A549 (cell line): Measurements from ENCODE around the gene TAL1. TPM values are rescaled to one million over a fixed set of nuclear protein-coding genes. Genes with fewer than 3 reads are reported as not detected.

Experiments used
- ATAC-seq, 2 experiments: fragments of 200-7000 bp in 1 of 2; fragments of >200 bp in 1 of 2; cut with Nextera tagmentation in 1 of 2; cut with Tn5 transposase in 1 of 2; 3 replicates each; pipeline versions ENCODE4 v1.8.0 to v1.9.1; 2018 to 2020; ENCODE audit warnings: mild to moderate bottlenecking in 1 of 2, moderate library complexity in 1 of 2
- CTCF ChIA-PET: fragments of 300-600 bp; sonication (Branson Sonifier 250); formaldehyde crosslinking; extraction: SDS; loops from one replicate; lab custom pipeline; 2021; ENCODE audit warnings: antibody characterized with exemption, inconsistent platforms; lab: Yijun Ruan, JAX
- POLR2A ChIA-PET: fragments of 350-600 bp; formaldehyde crosslinking; extraction: SDS; loops from one replicate; lab custom pipeline; 2021; ENCODE audit warnings: antibody characterized with exemption, inconsistent platforms; lab: Yijun Ruan, JAX
- DNase-seq, 2 experiments: peaks; one replicate each; pipeline versions ENCODE4 v3.0.0 to v3.0.0-alpha.2; 2011 to 2016; ENCODE audit warnings: low read depth in 1 of 2, low spot score in 1 of 2
- FAIRE-seq: peaks from 2 replicates; lab custom pipeline; 2011; peaks lifted over from hg19 to GRCh38; lab: Jason Lieb, UNC
- H3K27ac ChIP-seq, 2 experiments: fragments of >200 bp; sonication (Bioruptor Twin); formaldehyde crosslinking; 3 replicates each; pipeline ENCODE4 v1.5.1; 2016 to 2017
- H3K4me1 ChIP-seq: fragments of >200 bp; sonication (Bioruptor Twin); formaldehyde crosslinking; 3 replicates; pipeline ENCODE4 v1.6.1; 2016
- H3K4me2 ChIP-seq: fragments of >200 bp; sonication (Bioruptor Twin); formaldehyde crosslinking; 3 replicates; pipeline ENCODE4 v1.6.1; 2016
- H3K4me3 ChIP-seq: fragments of >200 bp; sonication (Bioruptor Twin); formaldehyde crosslinking; 3 replicates; pipeline ENCODE4 v1.5.1; 2016
- H3K9me3 ChIP-seq: fragments of >200 bp; sonication (Bioruptor Twin); formaldehyde crosslinking; 3 replicates; pipeline ENCODE4 v1.6.1; 2016
- BHLHE40 ChIP-seq: IDR thresholded peaks from 2 replicates; pipeline ENCODE4 v1.6.1; 2012; ENCODE audit warnings: low read depth, low read length, inconsistent platforms
- CBX2 ChIP-seq: fragments of 200-600 bp; sonication (generic); IDR thresholded peaks from 2 replicates; pipeline ENCODE4 v1.6.1; 2016; ENCODE audit warnings: low read depth, mild to moderate bottlenecking, borderline replicate concordance
- E2F6 ChIP-seq: IDR thresholded peaks from 2 replicates; pipeline ENCODE4 v1.6.1; 2012; ENCODE audit warnings: low read depth, borderline replicate concordance
- EHMT2 ChIP-seq: fragments of 200-600 bp; sonication (generic); IDR thresholded peaks from 2 replicates; pipeline ENCODE4 v1.6.1; 2016; ENCODE audit warnings: antibody characterized with exemption, low read depth, mild to moderate bottlenecking, moderate library complexity
- ESRRA ChIP-seq: fragments of 150-350 bp; IDR thresholded peaks from 2 replicates; pipeline ENCODE4 v1.6.1; 2014; ENCODE audit warnings: mild to moderate bottlenecking, low read length, borderline replicate concordance
- FOXS1 ChIP-seq: fragments of 250-450 bp; sonication (Bioruptor Pico); IDR thresholded peaks from 2 replicates; pipeline ENCODE4 v1.5.0; 2020; ENCODE audit warnings: mild to moderate bottlenecking, moderate library complexity
- GATA3 ChIP-seq: IDR thresholded peaks from 2 replicates; pipeline ENCODE4 v1.6.1; 2012; ENCODE audit warnings: borderline replicate concordance
- HEYL ChIP-seq: fragments of 250-450 bp; sonication (Bioruptor Pico); IDR thresholded peaks from 2 replicates; pipeline ENCODE4 v1.8.0; 2021; ENCODE audit warnings: mild to moderate bottlenecking, moderate library complexity
- HOXA7 ChIP-seq: fragments of 250-450 bp; sonication (Bioruptor Pico); IDR thresholded peaks from 2 replicates; pipeline ENCODE4 v1.5.0; 2020; ENCODE audit warnings: mild to moderate bottlenecking, moderate library complexity
- JUN ChIP-seq, 2 experiments: fragments of >200 bp; sonication (Bioruptor Twin); formaldehyde crosslinking; IDR thresholded peaks; 2 replicates in 1 of 2; 3 replicates in 1 of 2; pipeline ENCODE4 v1.6.1; 2016 to 2017
- MAZ ChIP-seq: fragments of 150-350 bp; IDR thresholded peaks from 2 replicates; pipeline ENCODE4 v1.6.1; 2014; ENCODE audit warnings: antibody characterized with exemption, low read depth, low read length, borderline replicate concordance
- NFE2L2 ChIP-seq: fragments of 150-350 bp; conservative IDR thresholded peaks from 2 replicates; pipeline ENCODE4 v1.6.1; 2014; ENCODE audit warnings: low read length
- NR3C1 ChIP-seq: fragments of >200 bp; sonication (Bioruptor Twin); formaldehyde crosslinking; IDR thresholded peaks from 3 replicates; pipeline ENCODE4 v1.6.1; 2017
- PHF8 ChIP-seq: fragments of 200-600 bp; sonication (generic); IDR thresholded peaks from 2 replicates; pipeline ENCODE4 v1.6.1; 2016; ENCODE audit warnings: low read depth, mild to moderate bottlenecking, antibody characterized with exemption, moderate library complexity, borderline replicate concordance
- RFX5 ChIP-seq: fragments of 450-650 bp; IDR thresholded peaks from 2 replicates; pipeline ENCODE4 v1.7.1; 2014; ENCODE audit warnings: antibody characterized with exemption, mild to moderate bottlenecking, moderate library complexity
- TFCP2L1 ChIP-seq: fragments of 250-450 bp; sonication (Bioruptor Pico); IDR thresholded peaks from 2 replicates; pipeline ENCODE4 v1.5.0; 2021; ENCODE audit warnings: mild to moderate bottlenecking
- ZSCAN20 ChIP-seq: fragments of 250-450 bp; sonication (Bioruptor Pico); IDR thresholded peaks from 2 replicates; pipeline ENCODE4 v1.8.0; 2022; ENCODE audit warnings: mild to moderate bottlenecking, moderate library complexity
- WGBS: methylation state at CpG from one replicate; pipeline ENCODE4 v1.1.6; 2017; ENCODE audit errors: missing lambda C conversion rate; 5-methylcytosine and 5-hydroxymethylcytosine counted together
- polyA plus RNA-seq, 4 experiments: library from polyadenylated mRNA; depleted of rRNA in 3 of 4; stranded (reverse); fragments of >200 nt; fragmentation: RNase III in 1 of 4; extraction: RNeasy Plus Mini Kit Qiagen cat#74134 plus additional on column Dnase treatment in 1 of 4; gene quantifications; 2 replicates in 3 of 4; 3 replicates in 1 of 4; pipeline ENCODE4 v1.2.3, GENCODE V29; 2011 to 2017
- TF ChIP-seq, protein P1 (sequence below): fragments of >200 bp; sonication (Bioruptor Twin); formaldehyde crosslinking; IDR thresholded peaks from 3 replicates; pipeline ENCODE4 v1.6.1; 2016
- TF ChIP-seq, protein P2 (sequence below): IDR thresholded peaks from 2 replicates; pipeline ENCODE4 v1.6.1; 2012
- TF ChIP-seq, protein P3 (sequence below): fragments of 250-450 bp; sonication (Bioruptor Pico); IDR thresholded peaks from 2 replicates; pipeline ENCODE4 v1.5.0; 2020; ENCODE audit warnings: low read depth, mild to moderate bottlenecking, moderate library complexity

TAL1 gene
- polyA plus RNA-seq, 2 of the 4 experiments (the other 2 are of a cell fraction), result not detected

GRCh38 chr1:47190857-47191256 is 41.2 kb downstream of the TAL1 start:
- TF ChIP-seq EHMT2 (no peak), HOXA7 (CRISPR knock-in tag) (no peak), FOXS1 (CRISPR knock-in tag) (no peak), NR3C1 (no peak), BHLHE40 (no peak), ZSCAN20 (CRISPR knock-in tag) (no peak), NFE2L2 (no peak), CBX2 (no peak)
- no peak for ATAC-seq
- ChIA-PET CTCF (interaction anchor here (1.1 to 10.5 kb wide), 4 partner anchors 14 to 535 kb away, joined by 3 to 142 read pairs (median 39); no protein-coding TSS in a partner anchor), POLR2A (no interaction called here)
- H3K4me2 ChIP-seq, result peak overlapping the region; percentile 90
- no peak for DNase-seq
- no peak overlapping the region for H3K4me3 ChIP-seq
- 95% methylated on average over 5 of the region's 6 CpGs for WGBS
- H3K27ac ChIP-seq, result peak overlapping the region; percentile 85 to 92
- FAIRE-seq, result no peak
- peaks cover 39% of the 10 kb centered on the region for H3K4me1 ChIP-seq
- H3K9me3 ChIP-seq, result no peaks in the 10 kb centered on the region

GRCh38 chr1:47190509-47190855 is 41.5 kb downstream of the TAL1 start:
- no peak for DNase-seq
- H3K4me2 ChIP-seq, result peak overlapping the region; percentile 90
- FAIRE-seq, result no peak
- H3K9me3 ChIP-seq, result no peaks in the 10 kb centered on the region
- CTCF ChIA-PET, result interaction anchor here (1.1 to 10.5 kb wide), 4 partner anchors 13 to 536 kb away, joined by 3 to 142 read pairs (median 39); no protein-coding TSS in a partner anchor
- WGBS, result 36% methylated on average over 4 of the region's 5 CpGs
- TF ChIP-seq TFCP2L1 (CRISPR knock-in tag) (no peak), ZSCAN20 (CRISPR knock-in tag) (no peak), ESRRA (no peak), JUN (IDR thresholded peaks at IDR 0.05) (no peak), PHF8 (no peak), FOXS1 (CRISPR knock-in tag) (no peak), MAZ (no peak), RFX5 (no peak), E2F6 (no peak), GATA3 (no peak)
- TF ChIP-seq, protein P1, sequence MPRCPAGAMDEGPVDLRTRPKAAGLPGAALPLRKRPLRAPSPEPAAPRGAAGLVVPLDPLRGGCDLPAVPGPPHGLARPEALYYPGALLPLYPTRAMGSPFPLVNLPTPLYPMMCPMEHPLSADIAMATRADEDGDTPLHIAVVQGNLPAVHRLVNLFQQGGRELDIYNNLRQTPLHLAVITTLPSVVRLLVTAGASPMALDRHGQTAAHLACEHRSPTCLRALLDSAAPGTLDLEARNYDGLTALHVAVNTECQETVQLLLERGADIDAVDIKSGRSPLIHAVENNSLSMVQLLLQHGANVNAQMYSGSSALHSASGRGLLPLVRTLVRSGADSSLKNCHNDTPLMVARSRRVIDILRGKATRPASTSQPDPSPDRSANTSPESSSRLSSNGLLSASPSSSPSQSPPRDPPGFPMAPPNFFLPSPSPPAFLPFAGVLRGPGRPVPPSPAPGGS, result no peak
- TF ChIP-seq, protein P2, sequence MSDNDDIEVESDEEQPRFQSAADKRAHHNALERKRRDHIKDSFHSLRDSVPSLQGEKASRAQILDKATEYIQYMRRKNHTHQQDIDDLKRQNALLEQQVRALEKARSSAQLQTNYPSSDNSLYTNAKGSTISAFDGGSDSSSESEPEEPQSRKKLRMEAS, result no peak
- peak in 1 of 2 experiments; percentile 2; a peak in 1 of 6 replicates for ATAC-seq
- POLR2A ChIA-PET, result interaction anchor here (0.7 kb wide), 1 partner anchor 11 kb away, joined by 4 read pairs; no protein-coding TSS in a partner anchor
- peaks cover 39% of the 10 kb centered on the region for H3K4me1 ChIP-seq
- no peak overlapping the region for H3K4me3 ChIP-seq
- H3K27ac ChIP-seq, result peak overlapping the region; percentile 85 to 92

DNA sequence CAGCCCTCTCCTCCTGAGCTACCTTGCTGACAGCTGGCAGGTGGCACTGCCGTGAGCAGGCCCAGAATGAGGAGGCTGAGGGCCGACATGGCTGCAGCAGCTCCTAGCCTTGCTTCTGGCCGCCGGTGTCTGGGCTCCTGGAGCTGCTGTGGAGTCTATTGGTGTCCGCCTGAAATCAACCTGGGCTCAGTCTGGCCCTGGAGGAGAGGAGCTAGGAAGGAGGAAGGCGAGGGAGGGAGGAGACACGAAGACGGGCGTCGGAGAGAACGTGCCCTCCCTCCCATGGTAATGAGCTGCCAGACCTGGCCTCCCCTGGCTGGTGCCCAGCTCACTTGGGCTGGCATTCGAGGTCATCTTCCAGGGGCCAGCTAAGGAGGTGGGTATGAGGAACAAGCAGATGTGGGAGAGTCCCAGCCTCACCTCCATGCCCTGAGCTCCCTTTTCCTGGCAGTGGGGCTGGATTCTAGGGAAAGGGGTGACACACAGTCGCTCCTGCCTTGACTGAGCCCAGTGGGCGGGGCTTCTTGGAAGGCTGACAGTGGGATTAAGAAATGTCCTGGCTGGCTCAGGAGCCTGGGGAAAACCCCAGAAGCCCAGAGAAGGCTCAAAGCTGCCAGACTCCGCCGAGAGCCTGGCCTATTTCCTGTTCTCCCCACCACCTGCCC is 42.0 kb downstream of the TAL1 start, which contains the start of gene PDZK1IP1:
Gene PDZK1IP1, minus strand, starts transcription at position 193 of the 665 bp plus-strand sequence. Its CDS starts 104 bp downstream, at position 89.
- H3K9me3 ChIP-seq, result no peaks in the 10 kb centered on the region
- no peak for TF ChIP-seq HEYL (CRISPR knock-in tag)
- TF ChIP-seq, protein P2, result peak; percentile 48; the same call in 1 of the 2 replicates
- TF ChIP-seq, protein P3, sequence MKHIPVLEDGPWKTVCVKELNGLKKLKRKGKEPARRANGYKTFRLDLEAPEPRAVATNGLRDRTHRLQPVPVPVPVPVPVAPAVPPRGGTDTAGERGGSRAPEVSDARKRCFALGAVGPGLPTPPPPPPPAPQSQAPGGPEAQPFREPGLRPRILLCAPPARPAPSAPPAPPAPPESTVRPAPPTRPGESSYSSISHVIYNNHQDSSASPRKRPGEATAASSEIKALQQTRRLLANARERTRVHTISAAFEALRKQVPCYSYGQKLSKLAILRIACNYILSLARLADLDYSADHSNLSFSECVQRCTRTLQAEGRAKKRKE (CRISPR knock-in tag), result peak; percentile 16; the same call in 1 of the 2 replicates
- H3K27ac ChIP-seq, result peak within 1 kb of the TSS; percentile 85 to 92
- peaks cover 39% of the 10 kb centered on the region for H3K4me1 ChIP-seq
- H3K4me3 ChIP-seq, result no peak within 1 kb of the TSS
- WGBS, result 29% methylated on average over 14 of the region's 16 CpGs
- DNase-seq (peak; percentile 55 to 67), ATAC-seq (peak; percentile 32 to 59), FAIRE-seq (no peak)
- POLR2A ChIA-PET, result interaction anchor here (0.5 to 0.7 kb wide), 2 partner anchors 11 to 136 kb away, joined by 4 to 5 read pairs; no protein-coding TSS in a partner anchor
- CTCF ChIA-PET, result interaction anchor here (1.1 to 10.5 kb wide), 4 partner anchors 13 to 536 kb away, joined by 3 to 142 read pairs (median 39); no protein-coding TSS in a partner anchor
- H3K4me2 ChIP-seq, result peak within 1 kb of the TSS; percentile 90
